HepG2 (cell line): ENCODE results near the gene SYT8. TPM values are rescaled to one million over a fixed set of nuclear protein-coding genes. Genes with fewer than 3 reads are reported as not detected.

Source experiments
- CEBPZ ChIP-seq: IDR thresholded peaks from 2 replicates; pipeline ENCODE4 v1.6.1; 2012; ENCODE audit warnings: low read length, improper control_type of control experiment
- KLF12 ChIP-seq: sonication (generic); formaldehyde crosslinking; IDR thresholded peaks from 2 replicates; pipeline ENCODE4 v1.4.0; 2020; ENCODE audit warnings: missing genetic modification reagents, borderline replicate concordance
- NCOA2 ChIP-seq: sonication (generic); formaldehyde crosslinking; IDR thresholded peaks from 2 replicates; pipeline ENCODE4 v1.8.0; 2022; ENCODE audit warnings: inconsistent platforms
- SIN3A ChIP-seq: IDR thresholded peaks from 2 replicates; pipeline ENCODE4 v1.6.1; 2011; ENCODE audit warnings: low read depth, mild to moderate bottlenecking, control low read depth, low read length, borderline replicate concordance
- STAT6 ChIP-seq: sonication (generic); formaldehyde crosslinking; IDR thresholded peaks from 2 replicates; pipeline ENCODE4 v1.4.0; 2020; ENCODE audit warnings: missing genetic modification reagents, mild to moderate bottlenecking, borderline replicate concordance
- ZNF510 ChIP-seq: sonication (generic); formaldehyde crosslinking; IDR thresholded peaks from 2 replicates; pipeline ENCODE4 v1.4.0; 2020; ENCODE audit warnings: low read depth, mild to moderate bottlenecking, missing genetic modification reagents
- ZNF577 ChIP-seq: sonication (generic); formaldehyde crosslinking; IDR thresholded peaks from 2 replicates; pipeline ENCODE4 v1.4.0; 2020; ENCODE audit warnings: mild to moderate bottlenecking, low read depth, missing genetic modification reagents, borderline replicate concordance
- polyA plus RNA-seq, 8 experiments: library from polyadenylated mRNA; depleted of rRNA in 3 of 8; stranded (reverse) in 7 of 8; unstranded in 1 of 8; fragments of >200 nt; fragmentation: Illumina TruSeq in 4 of 8; extraction: Trizol in 4 of 8; gene quantifications; 2 replicates each; pipeline versions ENCODE4 v1.2.1 to v1.2.3, GENCODE V29; 2011 to 2016; ENCODE audit warnings: low read depth in 4 of 8, missing spikeins in 1 of 8, mixed read lengths in 1 of 8; ENCODE audit not compliant: insufficient read depth in 1 of 8
- total RNA-seq, 5 experiments: library from RNA; depleted of rRNA; stranded (reverse); fragments of >200 nt; fragmentation: Illumina TruSeq; extraction: Trizol; gene quantifications; 2 replicates each; pipeline ENCODE4 v1.2.3, GENCODE V29; 2016; ENCODE audit warnings: low read depth in 1 of 5
- TF ChIP-seq, protein P1 (sequence below), 2 experiments: fragments of 450-650 bp in 1 of 2; sonication (generic) in 1 of 2; formaldehyde crosslinking in 1 of 2; IDR thresholded peaks; 2 replicates each; pipeline versions ENCODE4 v1.6.1 to v1.8.0; 2016 to 2022; ENCODE audit warnings: antibody characterized with exemption in 1 of 2, mild to moderate bottlenecking in 1 of 2, missing genetic modification reagents in 1 of 2
- TF ChIP-seq, protein P2 (sequence below): sonication (generic); formaldehyde crosslinking; IDR thresholded peaks from 2 replicates; pipeline ENCODE4 v1.5.0; 2020; ENCODE audit warnings: missing genetic modification reagents, mild to moderate bottlenecking, borderline replicate concordance

Gene SYT8
- total and polyA plus RNA-seq, 2 of the 13 experiments (the other 11 are each of a cell fraction or from before 2014, with no cell fraction given), result 0.60 to 2.3 TPM

DNA sequence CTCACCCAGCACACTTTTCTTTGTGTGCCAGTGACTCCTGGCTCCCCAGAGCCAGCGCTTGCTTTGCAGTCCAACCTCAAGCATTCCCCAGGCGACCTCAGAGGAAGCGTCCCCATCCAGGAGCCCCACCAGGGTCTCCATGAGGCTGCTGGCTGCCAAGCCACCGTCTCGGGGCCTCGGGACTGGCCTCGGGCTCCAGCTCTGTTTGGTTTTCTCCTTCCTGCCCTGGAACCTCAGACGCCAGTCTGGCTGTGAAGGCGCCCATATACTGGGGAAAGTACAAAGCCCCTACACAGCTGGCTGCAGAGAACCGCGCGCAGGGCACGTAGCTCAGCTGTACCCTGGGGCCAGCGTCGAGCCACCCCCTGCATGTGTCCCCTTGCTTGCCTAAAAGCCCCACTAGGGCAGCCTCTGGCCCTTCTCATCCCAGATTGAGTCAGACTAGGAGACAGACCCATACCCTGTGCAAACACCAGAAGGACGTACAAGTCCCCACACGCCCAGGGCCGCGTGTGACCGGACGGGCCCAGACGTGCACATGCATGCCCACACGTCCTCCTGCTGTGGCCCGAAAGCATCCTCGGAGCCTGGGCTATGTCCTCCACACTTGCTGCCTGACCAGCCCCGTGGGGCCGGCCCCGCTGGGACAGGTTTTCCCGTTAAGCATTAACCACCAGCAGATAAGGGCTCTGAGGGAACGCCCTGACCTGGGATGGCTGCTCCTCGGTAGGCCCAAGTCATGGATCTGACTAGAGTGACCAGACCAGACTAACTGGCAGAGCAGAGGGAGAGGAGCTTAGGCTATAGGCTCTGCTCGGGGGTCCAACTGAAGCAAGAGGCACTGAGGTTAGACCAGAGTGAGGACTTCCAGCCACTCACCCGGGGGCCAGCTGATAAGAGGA lies 4.2 kb upstream of the SYT8 start (continued):
- TF ChIP-seq, protein P1, sequence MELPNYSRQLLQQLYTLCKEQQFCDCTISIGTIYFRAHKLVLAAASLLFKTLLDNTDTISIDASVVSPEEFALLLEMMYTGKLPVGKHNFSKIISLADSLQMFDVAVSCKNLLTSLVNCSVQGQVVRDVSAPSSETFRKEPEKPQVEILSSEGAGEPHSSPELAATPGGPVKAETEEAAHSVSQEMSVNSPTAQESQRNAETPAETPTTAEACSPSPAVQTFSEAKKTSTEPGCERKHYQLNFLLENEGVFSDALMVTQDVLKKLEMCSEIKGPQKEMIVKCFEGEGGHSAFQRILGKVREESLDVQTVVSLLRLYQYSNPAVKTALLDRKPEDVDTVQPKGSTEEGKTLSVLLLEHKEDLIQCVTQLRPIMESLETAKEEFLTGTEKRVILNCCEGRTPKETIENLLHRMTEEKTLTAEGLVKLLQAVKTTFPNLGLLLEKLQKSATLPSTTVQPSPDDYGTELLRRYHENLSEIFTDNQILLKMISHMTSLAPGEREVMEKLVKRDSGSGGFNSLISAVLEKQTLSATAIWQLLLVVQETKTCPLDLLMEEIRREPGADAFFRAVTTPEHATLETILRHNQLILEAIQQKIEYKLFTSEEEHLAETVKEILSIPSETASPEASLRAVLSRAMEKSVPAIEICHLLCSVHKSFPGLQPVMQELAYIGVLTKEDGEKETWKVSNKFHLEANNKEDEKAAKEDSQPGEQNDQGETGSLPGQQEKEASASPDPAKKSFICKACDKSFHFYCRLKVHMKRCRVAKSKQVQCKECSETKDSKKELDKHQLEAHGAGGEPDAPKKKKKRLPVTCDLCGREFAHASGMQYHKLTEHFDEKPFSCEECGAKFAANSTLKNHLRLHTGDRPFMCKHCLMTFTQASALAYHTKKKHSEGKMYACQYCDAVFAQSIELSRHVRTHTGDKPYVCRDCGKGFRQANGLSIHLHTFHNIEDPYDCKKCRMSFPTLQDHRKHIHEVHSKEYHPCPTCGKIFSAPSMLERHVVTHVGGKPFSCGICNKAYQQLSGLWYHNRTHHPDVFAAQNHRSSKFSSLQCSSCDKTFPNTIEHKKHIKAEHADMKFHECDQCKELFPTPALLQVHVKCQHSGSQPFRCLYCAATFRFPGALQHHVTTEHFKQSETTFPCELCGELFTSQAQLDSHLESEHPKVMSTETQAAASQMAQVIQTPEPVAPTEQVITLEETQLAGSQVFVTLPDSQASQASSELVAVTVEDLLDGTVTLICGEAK (IDR thresholded peaks at IDR 0.05), result no peak
- TF ChIP-seq, protein P1 (CRISPR knock-in tag; IDR thresholded peaks at IDR 0.05), result peak; percentile 90
- peak; percentile 84; the same call in 1 of the 2 replicates for TF ChIP-seq KLF12 (CRISPR knock-in tag)
- TF ChIP-seq STAT6, result no peak
- no peak for TF ChIP-seq SIN3A
- TF ChIP-seq ZNF510 (CRISPR knock-in tag), result no peak; the same call in 1 of the 2 replicates
- TF ChIP-seq NCOA2 (CRISPR knock-in tag), result peak; percentile 53
- no peak for TF ChIP-seq ZNF577 (CRISPR knock-in tag)
- TF ChIP-seq, protein P2, sequence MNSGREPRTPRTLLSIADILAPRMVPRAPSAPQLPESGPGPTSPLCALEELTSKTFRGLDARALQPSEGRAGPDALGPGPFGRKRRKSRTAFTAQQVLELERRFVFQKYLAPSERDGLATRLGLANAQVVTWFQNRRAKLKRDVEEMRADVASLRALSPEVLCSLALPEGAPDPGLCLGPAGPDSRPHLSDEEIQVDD, result 0 out of 2 replicates have a peak, but pooled peaks have one; percentile 49
- TF ChIP-seq CEBPZ, result no peak
